ENCODE measurements around the gene SLCO4A1. TPM values are rescaled to one million over a fixed set of nuclear protein-coding genes. Genes with fewer than 3 reads are reported as not detected.
A peak's percentile ranks its signal among the peaks of the same experiment; 100 is the strongest.

SLCO4A1 gene
- total RNA-seq, 1 experiment from 2014 or later = 161 TPM

DNA sequence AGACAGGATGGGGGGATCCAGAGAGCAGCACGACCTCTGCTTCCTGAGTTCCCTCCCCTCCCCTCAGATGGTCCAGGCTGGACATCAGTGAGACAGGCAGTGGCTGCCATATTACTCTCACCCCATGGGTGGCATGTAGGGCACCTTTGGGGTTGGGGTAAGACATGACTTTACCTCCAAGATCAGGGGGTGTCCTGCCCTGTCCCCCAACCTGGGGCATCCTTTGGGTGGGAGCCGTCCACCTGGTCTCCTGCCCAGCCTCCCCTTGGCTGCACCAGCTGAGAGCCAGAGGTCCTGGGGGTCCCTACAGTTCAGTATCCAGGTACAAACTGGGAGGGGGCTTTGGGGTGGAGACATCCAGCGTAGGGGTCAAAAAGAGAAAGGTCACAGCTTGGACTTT is 48.7 kb upstream of the SLCO4A1 start:
- ChIA-PET POLR2A (ENCODE audit: unreplicated experiment) (no interaction called here), CTCF (no interaction called here)
- peaks cover 38% of the 10 kb centered on the region for H3K4me1 ChIP-seq (ENCODE audit: insufficient read depth, low read length)
- TF ChIP-seq, protein P1, sequence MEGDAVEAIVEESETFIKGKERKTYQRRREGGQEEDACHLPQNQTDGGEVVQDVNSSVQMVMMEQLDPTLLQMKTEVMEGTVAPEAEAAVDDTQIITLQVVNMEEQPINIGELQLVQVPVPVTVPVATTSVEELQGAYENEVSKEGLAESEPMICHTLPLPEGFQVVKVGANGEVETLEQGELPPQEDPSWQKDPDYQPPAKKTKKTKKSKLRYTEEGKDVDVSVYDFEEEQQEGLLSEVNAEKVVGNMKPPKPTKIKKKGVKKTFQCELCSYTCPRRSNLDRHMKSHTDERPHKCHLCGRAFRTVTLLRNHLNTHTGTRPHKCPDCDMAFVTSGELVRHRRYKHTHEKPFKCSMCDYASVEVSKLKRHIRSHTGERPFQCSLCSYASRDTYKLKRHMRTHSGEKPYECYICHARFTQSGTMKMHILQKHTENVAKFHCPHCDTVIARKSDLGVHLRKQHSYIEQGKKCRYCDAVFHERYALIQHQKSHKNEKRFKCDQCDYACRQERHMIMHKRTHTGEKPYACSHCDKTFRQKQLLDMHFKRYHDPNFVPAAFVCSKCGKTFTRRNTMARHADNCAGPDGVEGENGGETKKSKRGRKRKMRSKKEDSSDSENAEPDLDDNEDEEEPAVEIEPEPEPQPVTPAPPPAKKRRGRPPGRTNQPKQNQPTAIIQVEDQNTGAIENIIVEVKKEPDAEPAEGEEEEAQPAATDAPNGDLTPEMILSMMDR (conservative IDR thresholded peaks at IDR 0.05; ENCODE audit: low read depth, low read length) = no peak
- TF ChIP-seq EZH2phosphoT487 (IDR thresholded peaks at IDR 0.05; ENCODE audit: borderline replicate concordance, low read length) = no peak
- TF ChIP-seq EZH2 (IDR thresholded peaks at IDR 0.05; ENCODE audit: low read length, unreplicated experiment) = no peak
- ATAC-seq = no peak
- no peak for DNase-seq
- no peak overlapping the region for H3K9ac ChIP-seq (ENCODE audit: low read length)
- no peak overlapping the region for H3K27ac ChIP-seq (ENCODE audit: low read length)
- H2AFZ ChIP-seq (ENCODE audit: low read length) = no peak overlapping the region
- no peak overlapping the region for H3K4me3 ChIP-seq (ENCODE audit: low read length)
- no peak overlapping the region for H3K4me2 ChIP-seq (ENCODE audit: low read length)
- no peaks in the 10 kb centered on the region for H3K9me3 ChIP-seq (ENCODE audit: low read length)
- BruUV-seq (replicated peaks) = no TSS peak
- H4K20me1 ChIP-seq (ENCODE audit: low read length) = no peaks in the 10 kb centered on the region
- intact Hi-C loops (cut with micrococcal nuclease) = no loop called here
- no peaks in the 10 kb centered on the region for H3K36me3 ChIP-seq (ENCODE audit: low read depth, low read length)
- H3F3A ChIP-seq (ENCODE audit: low read length, unreplicated experiment) = no peaks in the 10 kb centered on the region
- no peaks in the 10 kb centered on the region for H3K79me2 ChIP-seq (ENCODE audit: low read length)
- H3K9me2 ChIP-seq (replicated peaks; ENCODE audit: low read length) = no peaks in the 10 kb centered on the region
- no peaks in the 10 kb centered on the region for H3K27me3 ChIP-seq (ENCODE audit: low read length)

DNA sequence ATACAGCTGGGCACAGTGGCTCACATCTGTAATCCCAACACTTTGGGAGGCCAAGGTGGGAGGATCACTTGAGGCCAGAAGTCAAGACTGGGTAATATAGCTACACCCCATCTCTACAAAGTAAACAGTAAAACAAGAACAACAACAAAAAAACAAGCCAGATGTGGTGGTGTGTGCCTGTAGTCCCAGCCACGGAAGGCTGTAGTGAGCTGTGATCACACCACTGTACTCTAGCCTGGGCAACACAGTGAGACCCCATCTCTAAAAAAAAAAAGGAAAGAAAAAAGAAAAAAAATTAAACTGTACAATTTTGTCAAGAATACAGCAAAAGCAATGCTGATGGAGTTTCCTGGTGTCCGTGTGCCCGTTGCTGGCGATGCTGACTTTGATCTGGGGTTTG is 47.2 kb upstream of the SLCO4A1 start:
- no peak for ATAC-seq
- Histone ChIP-seq H3K36me3 (ENCODE audit: low read depth, low read length) (no peaks in the 10 kb centered on the region), H3K27ac (ENCODE audit: low read length) (no peak overlapping the region), H3K4me2 (ENCODE audit: low read length) (no peak overlapping the region), H3K27me3 (ENCODE audit: low read length) (no peaks in the 10 kb centered on the region), H3K9me3 (ENCODE audit: low read length) (no peaks in the 10 kb centered on the region), H3K9ac (ENCODE audit: low read length) (no peak overlapping the region), H3K79me2 (ENCODE audit: low read length) (peaks cover 10% of the 10 kb centered on the region), H3K9me2 (replicated peaks; ENCODE audit: low read length) (no peaks in the 10 kb centered on the region), H3K4me1 (ENCODE audit: insufficient read depth, low read length) (peaks cover 32% of the 10 kb centered on the region), H4K20me1 (ENCODE audit: low read length) (no peaks in the 10 kb centered on the region), H3F3A (ENCODE audit: low read length, unreplicated experiment) (no peaks in the 10 kb centered on the region), H2AFZ (ENCODE audit: low read length) (no peak overlapping the region), H3K4me3 (ENCODE audit: low read length) (no peak overlapping the region)
- DNase-seq = no peak
- TF ChIP-seq EZH2 (IDR thresholded peaks at IDR 0.05; ENCODE audit: low read length, unreplicated experiment) = no peak
- TF ChIP-seq, protein P1 (conservative IDR thresholded peaks at IDR 0.05; ENCODE audit: low read depth, low read length) = no peak
- no peak for TF ChIP-seq EZH2phosphoT487 (IDR thresholded peaks at IDR 0.05; ENCODE audit: borderline replicate concordance, low read length)
- BruUV-seq (replicated peaks) = TSS peak; percentile 18
- POLR2A ChIA-PET (ENCODE audit: unreplicated experiment) = no interaction called here
- CTCF ChIA-PET = no interaction called here
- intact Hi-C loops (cut with micrococcal nuclease) = no loop called here

DNA sequence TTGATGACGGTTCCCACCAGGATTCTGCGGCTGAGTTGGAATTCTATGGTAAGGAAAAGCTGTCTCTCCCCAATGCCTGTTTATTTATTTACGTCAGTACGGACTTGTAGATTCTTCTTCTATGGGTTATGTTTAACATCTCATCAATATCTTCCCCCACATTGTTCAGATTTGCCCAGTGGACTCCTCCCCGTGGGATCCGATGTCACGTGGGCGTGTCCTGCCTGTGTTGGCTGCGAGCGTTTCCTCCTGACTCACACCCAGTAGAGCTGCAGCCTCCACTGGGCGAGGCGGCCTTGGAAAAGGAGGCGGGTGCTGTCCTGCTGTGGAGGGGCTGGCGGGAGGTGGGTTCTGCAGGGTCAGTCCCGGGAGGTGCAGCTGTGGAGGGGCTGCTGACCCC is 46.8 kb upstream of the SLCO4A1 start:
- Histone ChIP-seq H3K79me2 (ENCODE audit: low read length) (peaks cover 13% of the 10 kb centered on the region), H2AFZ (ENCODE audit: low read length) (no peak overlapping the region), H3K4me1 (ENCODE audit: insufficient read depth, low read length) (peaks cover 28% of the 10 kb centered on the region), H3K9me2 (replicated peaks; ENCODE audit: low read length) (no peaks in the 10 kb centered on the region), H3K4me2 (ENCODE audit: low read length) (no peak overlapping the region), H3K36me3 (ENCODE audit: low read depth, low read length) (no peaks in the 10 kb centered on the region), H3K4me3 (ENCODE audit: low read length) (no peak overlapping the region), H4K20me1 (ENCODE audit: low read length) (no peaks in the 10 kb centered on the region), H3F3A (ENCODE audit: low read length, unreplicated experiment) (no peaks in the 10 kb centered on the region), H3K9ac (ENCODE audit: low read length) (no peak overlapping the region), H3K9me3 (ENCODE audit: low read length) (no peaks in the 10 kb centered on the region), H3K27ac (ENCODE audit: low read length) (no peak overlapping the region), H3K27me3 (ENCODE audit: low read length) (no peaks in the 10 kb centered on the region)
- DNase-seq (peak; percentile 70), ATAC-seq (peak; percentile 70)
- ChIA-PET CTCF (no interaction called here), POLR2A (ENCODE audit: unreplicated experiment) (no interaction called here)
- intact Hi-C loops (cut with micrococcal nuclease) = no loop called here
- TF ChIP-seq EZH2phosphoT487 (IDR thresholded peaks at IDR 0.05; ENCODE audit: borderline replicate concordance, low read length) (no peak), EZH2 (IDR thresholded peaks at IDR 0.05; ENCODE audit: low read length, unreplicated experiment) (no peak)
- TF ChIP-seq, protein P1 (conservative IDR thresholded peaks at IDR 0.05; ENCODE audit: low read depth, low read length) = no peak
- no TSS peak for BruUV-seq (replicated peaks)
